Stimulated activated naive CD4-positive, alpha-beta T cell treated with Interleukin-2 at 50 U/mL for 16 hours (primary cell): ENCODE results near the gene MYO1D.
A peak's percentile ranks its signal among the peaks of the same experiment; 100 is the strongest.

Source experiments
- DNase-seq: peaks from one replicate; lab custom pipeline; 2025; lab: John Stamatoyannopoulos, UW

Gene MYO1D

DNA sequence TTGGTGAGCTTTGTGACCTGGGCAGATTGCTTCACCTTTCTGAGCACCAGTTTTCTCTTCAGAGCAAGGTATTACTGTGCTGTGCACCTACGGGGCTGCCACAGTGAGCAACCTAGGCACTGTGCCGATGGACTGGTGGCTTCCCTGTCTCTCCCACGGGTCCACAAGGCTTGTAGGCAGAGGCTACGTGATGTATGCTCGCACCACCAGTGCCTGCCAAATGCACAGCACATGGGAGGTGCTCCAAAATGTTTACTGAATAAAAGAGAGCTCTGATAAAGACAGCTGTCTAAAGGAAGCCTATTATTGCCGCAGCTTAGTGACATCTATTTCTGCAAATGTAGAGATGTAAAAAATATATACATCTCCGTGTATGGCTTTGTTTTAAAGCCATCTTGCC is 251.0 kb downstream of the MYO1D start:
- no peak for DNase-seq

DNA sequence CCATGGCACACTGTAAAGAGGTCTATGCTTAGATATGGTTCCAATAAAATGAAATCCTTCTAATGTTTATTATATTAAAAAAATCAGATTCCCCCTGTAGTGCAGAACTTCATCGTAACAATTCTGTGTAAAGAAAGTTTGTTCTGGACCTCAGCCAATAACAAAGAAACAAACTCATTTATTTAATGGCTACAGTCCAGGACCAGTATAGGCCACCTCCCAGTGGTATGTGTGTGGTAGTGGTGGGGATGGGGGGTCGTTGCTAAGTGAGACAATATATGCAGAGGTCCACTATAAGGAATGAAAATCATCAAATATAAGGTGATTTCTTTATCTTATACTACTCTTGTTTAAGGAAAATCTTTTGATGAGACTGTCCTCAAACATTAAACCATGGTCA is 253.7 kb downstream of the MYO1D start:
- DNase-seq = no peak

DNA sequence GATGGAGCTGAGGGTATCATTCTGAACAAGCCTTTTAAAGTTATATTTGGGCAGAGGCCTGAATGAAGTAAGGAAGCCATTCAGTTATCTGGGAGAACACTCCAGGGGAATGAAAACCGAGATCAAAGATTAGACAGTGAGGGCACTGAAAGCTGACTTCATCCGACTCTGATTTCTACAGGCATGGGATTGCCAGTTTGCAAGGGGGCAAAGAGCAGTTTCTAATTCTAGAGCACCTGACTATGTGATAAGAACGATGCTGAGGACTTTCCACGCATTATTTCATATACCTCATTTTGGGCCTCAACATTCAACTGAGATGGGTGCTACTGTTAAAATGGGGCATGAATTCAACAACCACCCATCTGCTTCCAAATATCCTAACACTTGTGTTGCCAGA is 254.4 kb downstream of the MYO1D start:
- DNase-seq = no peak

DNA sequence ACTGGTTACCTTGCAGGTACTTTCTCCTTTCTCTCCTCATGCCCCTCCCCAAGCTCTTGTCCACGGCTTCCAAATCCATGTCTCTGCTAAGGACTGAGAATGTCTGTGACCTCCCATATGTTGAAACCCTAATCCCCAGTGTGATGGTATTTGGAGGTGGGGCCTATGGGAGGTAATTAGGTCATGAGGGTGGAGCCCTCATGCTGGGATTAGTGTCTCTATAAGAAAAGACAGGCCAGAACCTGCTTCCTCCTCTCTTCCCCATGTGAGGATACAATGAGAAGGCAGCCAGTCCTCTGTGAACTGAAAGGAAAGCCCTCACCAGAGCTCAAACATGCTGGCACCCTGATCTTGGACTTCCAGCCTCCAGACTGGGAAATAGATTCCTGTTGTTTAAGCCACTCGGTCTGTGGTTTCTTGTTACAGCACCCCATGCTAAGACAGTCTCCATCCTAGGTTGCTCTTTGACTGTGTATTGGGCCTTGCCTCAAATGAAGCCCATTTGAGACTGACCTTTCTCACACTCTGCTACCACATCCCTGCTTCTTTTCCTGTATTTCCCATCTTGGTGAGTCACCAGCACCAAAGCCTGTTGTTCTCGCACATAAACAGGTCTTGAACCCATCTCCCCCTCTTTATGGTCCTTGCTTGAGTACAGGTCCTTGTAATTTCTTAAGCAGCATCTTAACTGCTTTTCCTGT is 255.2 kb downstream of the MYO1D start:
- no peak for DNase-seq

DNA sequence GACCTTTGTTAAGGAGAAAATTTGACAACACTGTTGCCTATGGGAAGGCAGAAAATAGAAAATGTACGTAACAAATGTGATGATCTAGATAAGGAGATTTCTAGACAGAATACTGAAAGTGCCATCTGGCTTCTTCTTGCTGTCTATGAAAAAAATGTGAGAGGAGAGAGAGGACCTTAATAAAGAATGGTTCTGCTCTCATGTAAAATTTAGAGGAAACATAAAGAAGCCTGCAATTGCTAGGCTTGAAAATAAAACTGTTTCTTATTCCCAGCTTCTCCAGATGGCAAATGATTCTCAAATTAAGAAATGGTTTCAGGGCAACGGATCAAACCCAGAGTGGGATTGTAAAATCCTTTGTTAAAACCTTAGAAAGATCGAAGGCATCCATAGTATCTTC is 261.6 kb downstream of the MYO1D start:
- DNase-seq = no peak

DNA sequence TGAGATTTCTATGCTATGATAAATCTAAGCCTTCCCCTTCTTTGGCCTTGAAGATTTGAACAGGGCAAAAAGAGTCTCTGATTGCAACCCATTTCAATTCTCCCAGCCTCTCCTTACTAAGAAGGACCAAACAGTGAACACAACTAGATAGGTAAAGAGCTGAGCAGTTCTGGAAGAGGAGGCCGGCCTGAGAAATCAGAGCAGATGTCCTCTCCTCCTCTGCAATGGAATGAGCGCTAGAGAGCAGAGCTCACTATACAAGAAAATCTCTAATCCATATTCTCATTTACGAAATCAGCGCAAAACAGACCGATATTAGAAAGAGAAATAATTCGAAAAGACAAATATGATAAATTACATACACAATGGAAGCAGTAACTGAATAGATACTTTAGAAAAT is 266.0 kb downstream of the MYO1D start:
- no peak for DNase-seq

DNA sequence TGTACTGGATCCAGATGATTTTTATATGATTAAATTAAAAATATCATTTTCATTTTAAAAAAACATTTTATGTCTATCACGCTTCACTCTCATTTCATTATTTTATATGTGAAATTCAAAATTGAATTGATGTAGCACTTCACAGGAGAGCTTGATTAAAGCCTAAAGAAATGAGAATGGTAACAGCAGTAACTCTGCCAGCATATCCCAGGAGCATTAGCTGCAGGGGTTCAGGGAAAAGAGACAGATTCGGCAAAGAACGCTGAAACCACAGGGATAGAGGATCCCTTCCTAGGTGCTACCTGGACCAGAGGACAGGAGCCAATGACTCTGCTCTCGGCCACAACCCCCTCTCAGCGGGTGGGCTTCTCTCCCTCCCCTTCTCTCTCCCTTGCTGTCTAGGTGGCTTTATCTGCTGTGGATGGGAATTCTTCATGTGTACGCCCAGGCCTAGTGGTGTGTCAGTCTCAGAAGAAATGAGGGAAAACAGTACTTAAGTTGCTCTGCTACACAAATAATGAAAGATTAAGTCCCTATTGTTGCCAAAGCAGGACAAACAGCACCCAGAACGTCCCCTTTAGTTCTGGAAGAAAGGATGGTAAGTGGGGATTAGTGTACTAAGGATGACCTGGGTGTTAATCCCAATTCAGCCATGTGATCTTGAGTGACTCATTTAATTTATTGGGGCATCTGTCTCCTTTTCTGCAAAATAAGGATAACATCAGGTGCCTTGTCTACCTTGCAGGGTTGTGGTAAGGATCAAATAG is 266.9 kb downstream of the MYO1D start:
- no peak for DNase-seq

DNA sequence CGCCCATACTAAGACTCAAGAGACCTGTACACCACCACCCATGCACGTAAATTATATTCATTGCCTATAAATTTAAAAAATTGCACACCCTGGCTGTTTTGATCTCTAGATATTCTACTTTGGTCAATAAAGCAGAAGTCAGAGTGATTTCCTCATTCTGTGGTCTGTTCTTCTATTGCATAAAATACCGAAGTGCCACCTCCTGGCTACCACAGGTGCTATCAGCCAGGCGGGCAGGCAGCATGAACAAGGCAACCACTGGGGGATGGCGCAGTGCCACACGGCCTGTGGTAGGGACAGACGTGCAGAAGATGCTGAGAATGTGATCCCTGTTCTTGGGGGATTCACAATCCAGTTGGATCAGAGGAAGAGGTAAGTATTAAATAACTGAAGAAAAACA is 267.8 kb downstream of the MYO1D start:
- peak; percentile 57 for DNase-seq

DNA sequence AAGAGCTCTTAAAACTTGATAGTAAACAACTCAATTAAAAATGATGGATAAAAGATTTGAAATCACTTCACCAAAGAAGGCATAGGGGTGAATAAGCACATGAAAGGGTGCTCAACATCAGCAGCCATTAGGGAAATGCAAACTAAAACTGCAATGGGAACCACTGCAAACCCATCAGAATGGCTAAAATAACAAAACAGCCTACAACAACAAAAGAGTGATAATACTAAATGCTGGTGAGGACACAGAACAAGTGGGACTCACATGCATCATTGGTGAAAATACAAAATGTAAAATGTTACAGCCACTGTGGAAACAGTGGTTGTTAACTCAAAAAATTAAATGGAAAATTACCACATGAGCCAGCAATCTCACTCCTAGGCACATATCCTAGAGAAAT is 268.7 kb downstream of the MYO1D start:
- DNase-seq = no peak

DNA sequence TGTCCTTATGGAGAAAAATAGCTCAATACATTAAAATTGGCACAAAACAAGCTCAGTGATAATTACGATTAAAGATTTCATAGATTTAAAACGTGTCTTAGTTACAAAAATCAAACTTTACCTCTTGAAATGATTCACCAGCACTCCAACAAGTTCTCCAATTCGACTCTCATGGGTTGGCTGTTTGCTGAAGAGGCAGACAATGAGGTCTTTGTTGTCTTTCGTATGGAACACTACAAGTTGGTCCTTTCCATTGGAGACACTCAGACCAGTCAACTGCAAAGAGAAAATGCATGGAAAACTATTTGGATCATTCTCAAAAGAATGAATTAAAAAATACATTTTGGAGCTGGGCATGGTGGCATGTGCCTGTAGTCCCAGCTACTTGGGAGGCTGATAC is 272.0 kb downstream of the MYO1D start:
- no peak for DNase-seq

DNA sequence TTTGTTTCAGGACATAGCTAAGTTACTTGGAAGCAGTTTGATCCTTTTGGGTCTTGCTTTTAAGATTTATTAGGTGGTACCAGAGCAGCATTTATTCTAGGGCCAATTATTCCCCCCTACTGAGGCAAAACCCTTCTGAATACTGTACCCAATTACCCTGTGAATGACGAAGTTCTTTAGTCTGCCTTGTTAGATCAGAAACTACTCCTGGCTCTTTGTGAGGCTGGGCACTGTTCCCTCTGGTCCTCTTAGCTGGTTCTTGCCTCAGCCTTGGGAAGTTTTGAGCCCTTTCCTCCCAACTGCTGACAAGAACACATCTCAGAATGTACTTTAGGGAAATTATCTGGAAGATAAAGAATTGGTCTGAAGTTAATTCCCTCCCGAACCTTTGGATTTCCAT is 274.5 kb downstream of the MYO1D start:
- no peak for DNase-seq

DNA sequence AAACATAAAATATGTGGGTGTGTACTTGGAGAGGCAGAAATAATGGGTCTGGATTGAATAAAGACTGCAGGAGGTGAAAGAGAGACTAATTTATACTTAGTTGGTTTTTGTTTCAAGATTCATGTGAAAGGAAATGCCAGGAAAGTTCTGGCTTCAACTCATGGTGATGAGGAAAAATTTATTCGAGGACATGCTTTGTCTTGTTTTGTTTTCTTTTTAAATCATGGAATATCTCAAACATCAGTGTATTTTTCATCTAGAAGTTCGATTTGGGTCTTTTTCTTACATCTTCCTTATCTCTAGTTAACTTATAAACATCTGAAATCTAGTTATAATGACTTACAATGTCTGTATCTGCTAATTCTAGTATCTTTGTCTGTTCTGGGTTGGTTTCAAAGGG is 275.1 kb downstream of the MYO1D start:
- no peak for DNase-seq

DNA sequence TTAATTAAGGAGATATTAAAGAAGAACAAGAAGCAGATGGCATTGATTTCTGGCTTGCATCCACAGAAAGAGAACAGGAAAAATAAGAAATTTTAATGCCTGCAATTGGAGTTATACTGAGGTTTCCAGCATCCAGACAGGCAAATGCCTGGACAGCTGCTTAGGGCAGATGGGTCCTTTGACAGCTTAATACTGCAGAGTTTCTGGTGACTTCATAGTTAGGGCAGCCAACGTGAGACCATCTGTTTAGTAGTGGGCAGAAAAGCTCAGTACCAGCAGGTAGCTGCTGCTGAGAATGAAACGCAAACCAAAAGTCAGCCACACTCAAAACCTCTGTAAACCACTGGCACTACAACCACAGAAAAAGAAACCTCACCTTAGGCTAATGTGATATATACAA is 280.3 kb downstream of the MYO1D start:
- DNase-seq = no peak

DNA sequence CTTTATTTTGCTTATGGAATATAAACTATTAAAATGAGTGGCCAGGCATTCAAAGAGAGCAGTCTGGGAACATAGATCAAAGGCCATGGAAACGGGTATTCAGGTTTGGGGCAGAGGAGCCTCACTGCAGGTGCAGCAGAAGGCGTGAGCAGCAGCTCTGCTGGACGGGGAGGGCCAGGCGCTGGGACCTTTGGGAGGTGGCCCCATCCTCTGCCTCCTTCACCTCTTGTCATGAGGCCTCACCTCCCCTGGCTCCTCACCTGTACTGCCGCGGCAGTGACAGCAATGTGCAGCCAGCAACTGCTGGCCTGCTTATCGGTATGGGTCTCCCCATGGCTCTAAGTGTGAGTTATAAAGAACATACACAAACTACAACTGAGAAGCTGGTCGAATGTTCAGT is 280.7 kb downstream of the MYO1D start:
- DNase-seq = no peak

DNA sequence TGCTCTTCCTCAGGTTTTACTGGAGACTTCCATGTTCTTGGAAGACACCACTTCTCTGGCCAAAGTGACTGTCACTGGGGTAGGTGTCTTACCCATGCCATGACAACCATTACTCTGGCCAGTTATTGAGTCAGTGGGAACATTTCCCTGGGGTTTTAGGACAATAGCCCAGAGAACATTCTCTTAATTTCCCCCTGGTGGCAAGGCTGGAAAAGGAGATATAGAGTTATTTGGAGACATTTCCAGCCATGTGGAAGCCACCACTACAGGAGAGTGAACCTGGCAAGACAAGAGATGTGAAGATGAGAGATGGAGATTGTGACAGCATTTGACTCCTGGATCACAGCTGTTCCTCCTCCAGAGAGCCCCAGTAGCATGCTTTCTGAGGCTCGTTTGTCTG is 283.9 kb downstream of the MYO1D start:
- no peak for DNase-seq

DNA sequence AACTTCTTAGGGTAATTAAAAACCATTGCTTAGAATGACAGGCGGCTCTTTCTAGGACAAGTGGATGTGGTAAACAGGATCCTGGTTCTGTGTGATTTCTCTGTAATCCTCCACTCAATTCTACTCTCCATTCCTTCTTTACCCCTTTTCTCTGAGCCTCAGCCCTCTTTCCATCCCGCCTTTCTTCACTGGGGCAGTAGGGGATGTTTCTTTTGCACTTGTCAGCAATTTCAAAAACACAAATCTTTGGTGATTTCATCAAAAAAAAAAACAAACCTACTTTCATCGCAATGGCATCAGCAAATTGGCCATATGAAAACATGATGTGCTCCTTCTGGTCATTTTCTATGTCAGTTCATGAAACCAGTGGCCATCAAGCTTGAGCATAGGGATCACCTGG is 285.5 kb downstream of the MYO1D start:
- DNase-seq = no peak

DNA sequence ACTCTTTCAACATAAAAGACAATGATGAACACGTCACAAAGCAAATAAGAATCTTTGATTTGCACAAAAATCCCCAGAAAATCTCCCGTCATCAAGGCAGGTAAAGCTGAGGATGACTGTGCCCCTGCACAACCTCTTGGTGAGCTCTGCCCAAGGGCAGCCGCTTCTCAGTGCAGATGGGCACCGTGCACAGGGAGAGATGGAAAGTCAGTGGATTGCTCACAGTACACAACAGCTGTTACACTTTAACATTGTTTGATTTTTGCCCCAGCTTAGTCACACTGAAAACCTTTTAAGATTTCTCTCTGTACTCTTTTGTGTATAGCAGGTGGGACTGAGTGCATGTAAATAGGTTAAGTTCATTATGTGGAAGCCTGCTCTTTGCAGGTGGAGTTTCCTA is 285.9 kb downstream of the MYO1D start:
- no peak for DNase-seq

DNA sequence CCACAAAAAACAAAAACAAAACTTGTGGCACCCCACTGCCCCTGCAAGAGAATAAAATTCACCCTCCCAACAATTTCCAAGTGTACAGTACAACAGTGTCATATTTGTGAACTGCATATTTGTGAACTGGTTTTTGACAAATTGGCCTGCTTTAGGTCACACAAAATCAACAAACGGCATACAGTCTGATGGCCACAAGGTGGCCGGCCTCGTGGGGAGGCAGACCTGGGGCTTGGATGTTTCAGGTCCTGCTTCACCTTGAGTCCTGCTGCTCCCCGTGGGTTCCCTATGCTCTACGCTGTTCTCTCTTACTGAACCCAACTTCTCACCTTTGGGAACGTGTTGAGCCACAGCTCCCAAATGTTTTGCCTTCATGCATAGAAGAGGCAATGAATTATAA is 287.9 kb downstream of the MYO1D start:
- DNase-seq = no peak

DNA sequence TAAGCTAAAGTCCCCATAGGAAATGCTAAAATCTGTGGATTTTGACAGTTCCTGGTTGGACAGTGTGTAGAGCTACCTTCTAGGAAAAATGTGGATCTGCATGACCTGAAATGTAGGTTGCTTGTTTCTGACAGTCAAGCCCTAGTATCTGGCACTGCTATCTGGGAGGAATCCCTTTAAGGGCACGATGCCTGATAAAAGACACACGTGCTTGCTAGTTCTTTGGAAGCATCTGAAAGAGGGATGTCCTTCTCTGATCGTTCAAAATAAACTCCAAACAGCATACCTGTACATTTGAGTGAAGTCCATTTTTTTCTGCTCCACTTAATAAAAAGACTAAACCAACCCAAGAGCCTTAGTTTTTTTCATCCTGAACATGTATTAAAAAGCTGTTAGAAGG is 288.8 kb downstream of the MYO1D start:
- DNase-seq = no peak

DNA sequence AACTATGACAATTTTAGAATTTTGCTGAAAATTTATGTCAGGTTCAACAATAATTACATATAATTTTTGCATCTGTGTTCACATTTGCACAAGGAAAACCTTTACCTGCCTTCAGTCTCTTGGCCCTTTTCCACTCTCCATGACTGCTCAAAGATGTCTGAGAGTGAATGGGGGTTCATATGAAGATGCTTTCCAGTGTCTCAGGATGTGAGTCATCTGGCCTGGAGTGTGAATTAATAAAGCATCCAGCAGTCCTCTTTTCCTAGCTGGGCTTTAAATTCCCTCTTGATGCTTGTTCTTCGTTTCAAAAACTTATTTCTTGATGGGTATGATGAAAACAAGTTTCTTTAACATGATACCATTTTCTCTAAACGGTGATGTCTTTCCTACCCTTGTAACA is 290.3 kb downstream of the MYO1D start:
- DNase-seq = no peak

DNA sequence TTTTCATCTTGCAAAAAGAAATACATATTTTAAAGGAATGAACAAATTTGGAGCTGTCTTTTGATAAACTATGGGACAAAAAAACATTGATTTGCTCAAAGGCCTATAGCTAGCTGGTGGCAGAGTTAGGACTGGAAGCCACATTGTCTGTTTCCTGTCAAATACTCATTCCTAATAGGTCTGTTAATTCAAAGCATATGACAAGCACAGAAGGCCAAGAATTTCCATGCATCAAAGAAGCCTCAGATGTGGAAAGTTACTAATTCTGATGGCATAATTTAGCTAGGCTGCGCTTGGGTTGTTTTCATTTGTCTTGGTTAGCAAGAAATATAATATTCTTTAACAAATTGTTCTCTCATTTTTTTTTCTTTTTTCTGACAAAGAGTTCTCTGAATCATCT is 292.1 kb downstream of the MYO1D start:
- no peak for DNase-seq

DNA sequence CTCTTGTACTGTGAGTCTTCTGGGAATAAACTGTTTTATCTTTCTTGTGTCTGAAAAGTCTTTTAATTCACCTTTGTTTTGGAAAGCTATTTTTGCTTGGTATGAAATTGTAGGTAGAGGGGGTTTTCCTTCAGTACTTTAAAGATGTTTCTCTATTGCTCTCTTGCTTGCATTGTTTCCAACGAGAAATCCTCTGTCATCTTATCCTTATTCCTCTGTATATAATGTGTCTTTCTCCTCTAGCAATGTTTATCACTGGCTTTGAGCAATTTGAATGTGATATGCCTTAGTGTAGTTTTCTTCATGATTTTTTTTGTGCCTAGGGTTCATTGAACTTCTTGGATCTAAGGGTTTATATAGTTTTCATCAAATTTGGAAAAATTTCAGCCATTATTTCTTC is 293.9 kb downstream of the MYO1D start:
- no peak for DNase-seq

DNA sequence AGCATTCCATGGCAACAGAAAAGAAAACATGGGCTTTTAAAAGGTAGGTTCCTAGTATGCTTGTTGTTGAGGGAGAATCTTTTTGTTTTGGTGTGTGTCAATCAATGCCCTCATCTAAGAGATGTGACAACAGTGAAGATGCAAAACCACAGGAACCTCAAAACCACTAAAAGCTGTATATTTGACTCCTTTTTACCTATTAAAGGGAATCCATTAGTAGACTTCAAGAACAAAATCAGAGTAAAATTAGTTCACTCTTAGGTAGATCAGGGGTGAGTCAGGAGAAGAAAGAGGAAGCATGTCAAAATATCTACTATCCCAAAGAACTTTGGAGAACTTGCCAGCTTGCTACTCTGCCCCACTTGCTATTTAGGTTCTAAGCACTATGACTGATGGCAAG is 301.1 kb downstream of the MYO1D start:
- DNase-seq = no peak

DNA sequence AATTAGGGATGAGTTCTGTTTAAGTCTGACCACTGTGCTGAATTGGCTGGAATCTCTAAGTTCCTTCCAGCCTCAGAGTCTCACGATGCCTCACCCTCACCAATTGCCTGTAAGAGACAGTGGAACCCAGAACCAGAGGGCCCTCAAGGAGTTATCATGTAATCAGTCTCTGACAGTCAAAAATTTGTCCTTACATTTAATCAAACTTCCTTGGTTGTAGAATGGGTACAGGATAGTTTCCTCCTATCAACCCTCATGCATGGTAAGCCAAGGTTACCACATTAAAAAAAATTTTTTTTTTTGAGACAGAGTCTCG is 306.9 kb downstream of the MYO1D start:
- no peak for DNase-seq
